DOHH2 (cell line): ENCODE data around the gene PCSK5.

Source experiments
- H3F3A ChIP-seq: fragments of 200-600 bp; sonication (generic), shearing (Covaris generic); 2 replicates; pipeline ENCODE4 v1.6.0; 2016; ENCODE audit warnings: antibody characterized with exemption, mild to moderate bottlenecking; ENCODE audit not compliant: control insufficient read depth, insufficient read depth
- H3K27ac ChIP-seq: fragments of 200-600 bp; sonication (generic); 2 replicates; pipeline ENCODE4 v1.5.1; 2014; ENCODE audit warnings: low read depth, mild to moderate bottlenecking, low read length, moderate library complexity
- H3K27me3 ChIP-seq: fragments of 200-600 bp; sonication (generic); 2 replicates; pipeline ENCODE4 v1.6.1; 2014; ENCODE audit warnings: mild to moderate bottlenecking, low read length, mixed read lengths; ENCODE audit not compliant: control insufficient read depth
- H3K36me3 ChIP-seq: fragments of 200-600 bp; sonication (generic); 2 replicates; pipeline ENCODE4 v1.6.1; 2014; ENCODE audit warnings: mild to moderate bottlenecking, low read length, moderate library complexity, mixed read lengths; ENCODE audit not compliant: control insufficient read depth
- H3K4me1 ChIP-seq: fragments of 200-600 bp; sonication (generic); 2 replicates; pipeline ENCODE4 v1.6.1; 2014; ENCODE audit warnings: mild to moderate bottlenecking, low read length, mixed read lengths; ENCODE audit not compliant: control insufficient read depth
- H3K4me2 ChIP-seq: fragments of 200-600 bp; sonication (generic); 2 replicates; pipeline ENCODE4 v1.6.0; 2014; ENCODE audit warnings: mild to moderate bottlenecking, low read length, moderate library complexity
- H3K4me3 ChIP-seq: fragments of 200-600 bp; sonication (generic); 2 replicates; pipeline ENCODE4 v1.5.1; 2014; ENCODE audit warnings: mild to moderate bottlenecking, low read length, mixed read lengths
- H3K79me2 ChIP-seq: fragments of 200-600 bp; sonication (generic); 2 replicates; pipeline ENCODE4 v1.6.1; 2014; ENCODE audit warnings: mild to moderate bottlenecking, low read length, mixed read lengths; ENCODE audit not compliant: control insufficient read depth
- H3K9me2 ChIP-seq: fragments of 200-600 bp; sonication (generic); replicated peaks from 2 replicates; pipeline ENCODE4 v1.6.1; 2014; ENCODE audit warnings: mild to moderate bottlenecking, low read length, mixed read lengths; ENCODE audit not compliant: control insufficient read depth
- H3K9me3 ChIP-seq: fragments of 200-600 bp; sonication (generic); 2 replicates; pipeline ENCODE4 v1.6.1; 2014; ENCODE audit warnings: antibody characterized with exemption, low read length, mixed read lengths; ENCODE audit not compliant: control insufficient read depth, insufficient read depth
- H4K20me1 ChIP-seq: fragments of 200-600 bp; sonication (generic); 2 replicates; pipeline ENCODE4 v1.6.0; 2014; ENCODE audit warnings: low read depth, mild to moderate bottlenecking, antibody characterized with exemption, low read length, moderate library complexity; ENCODE audit not compliant: control insufficient read depth, insufficient read depth
- CTCF ChIP-seq: fragments of 200-600 bp; sonication (generic); IDR thresholded peaks from one replicate; pipeline ENCODE4 v1.5.1; 2014; ENCODE audit warnings: antibody characterized with exemption, mild to moderate bottlenecking, low read depth, low read length; ENCODE audit not compliant: poor library complexity, severe bottlenecking
- EZH2phosphoT487 ChIP-seq: fragments of 200-600 bp; sonication (generic); IDR thresholded peaks from 2 replicates; pipeline ENCODE4 v1.6.1; 2017; ENCODE audit warnings: borderline replicate concordance, mild to moderate bottlenecking, antibody characterized with exemption, low read length, moderate library complexity, mixed read lengths

The PCSK5 gene

GRCh38 chr9:76198336-76198735, 307.9 kb downstream of the PCSK5 start:
- no peaks in the 10 kb centered on the region for H3K27me3 ChIP-seq
- no peak overlapping the region for H3K4me3 ChIP-seq
- H4K20me1 ChIP-seq: no peaks in the 10 kb centered on the region
- H3K9me2 ChIP-seq: no peaks in the 10 kb centered on the region
- TF ChIP-seq EZH2phosphoT487: no peak
- no peak for TF ChIP-seq CTCF
- H3F3A ChIP-seq: no peaks in the 10 kb centered on the region
- H3K9me3 ChIP-seq: no peaks in the 10 kb centered on the region
- H3K36me3 ChIP-seq: no peaks in the 10 kb centered on the region
- no peak overlapping the region for H3K27ac ChIP-seq
- no peaks in the 10 kb centered on the region for H3K79me2 ChIP-seq
- H3K4me2 ChIP-seq: no peak overlapping the region
- no peaks in the 10 kb centered on the region for H3K4me1 ChIP-seq

- no peaks in the 10 kb centered on the region for H3K36me3 ChIP-seq
- H3K27me3 ChIP-seq: no peaks in the 10 kb centered on the region
- H3K9me3 ChIP-seq: no peaks in the 10 kb centered on the region
- no peak overlapping the region for H3K27ac ChIP-seq
- no peaks in the 10 kb centered on the region for H3K4me1 ChIP-seq
- H4K20me1 ChIP-seq: no peaks in the 10 kb centered on the region
- no peak overlapping the region for H3K4me2 ChIP-seq
- no peaks in the 10 kb centered on the region for H3F3A ChIP-seq
- TF ChIP-seq EZH2phosphoT487: no peak
- no peak for TF ChIP-seq CTCF
- H3K79me2 ChIP-seq: no peaks in the 10 kb centered on the region
- no peaks in the 10 kb centered on the region for H3K9me2 ChIP-seq
- no peak overlapping the region for H3K4me3 ChIP-seq
These were observed 309.8 kb downstream of the PCSK5 start for GRCh38 chr9:76200315-76200714.

GRCh38 chr9:76200745-76201144, 310.3 kb downstream of the PCSK5 start:
- H3K27me3 ChIP-seq: no peaks in the 10 kb centered on the region
- H3F3A ChIP-seq: no peaks in the 10 kb centered on the region
- no peak overlapping the region for H3K4me3 ChIP-seq
- TF ChIP-seq EZH2phosphoT487 (no peak), CTCF (no peak)
- no peaks in the 10 kb centered on the region for H3K9me2 ChIP-seq
- H3K27ac ChIP-seq: no peak overlapping the region
- no peak overlapping the region for H3K4me2 ChIP-seq
- H3K9me3 ChIP-seq: no peaks in the 10 kb centered on the region
- no peaks in the 10 kb centered on the region for H4K20me1 ChIP-seq
- H3K36me3 ChIP-seq: no peaks in the 10 kb centered on the region
- no peaks in the 10 kb centered on the region for H3K79me2 ChIP-seq
- no peaks in the 10 kb centered on the region for H3K4me1 ChIP-seq

- no peaks in the 10 kb centered on the region for H3K9me3 ChIP-seq
- 0 out of 2 replicates have a peak, but pooled peaks cover 3% of the 10 kb centered on the region for H3K27me3 ChIP-seq
- H3K9me2 ChIP-seq: no peaks in the 10 kb centered on the region
- H3K4me2 ChIP-seq: no peak overlapping the region
- H4K20me1 ChIP-seq: no peaks in the 10 kb centered on the region
- H3K4me3 ChIP-seq: no peak overlapping the region
- TF ChIP-seq CTCF (no peak), EZH2phosphoT487 (no peak)
- no peaks in the 10 kb centered on the region for H3K79me2 ChIP-seq
- no peaks in the 10 kb centered on the region for H3K4me1 ChIP-seq
- no peaks in the 10 kb centered on the region for H3F3A ChIP-seq
- no peak overlapping the region for H3K27ac ChIP-seq
- H3K36me3 ChIP-seq: no peaks in the 10 kb centered on the region
These were observed 312.9 kb downstream of the PCSK5 start for GRCh38 chr9:76203373-76203772.
